ENCODE results near the gene CLEC12A.
A peak's percentile ranks its signal among the peaks of the same experiment; 100 is the strongest.

DNA sequence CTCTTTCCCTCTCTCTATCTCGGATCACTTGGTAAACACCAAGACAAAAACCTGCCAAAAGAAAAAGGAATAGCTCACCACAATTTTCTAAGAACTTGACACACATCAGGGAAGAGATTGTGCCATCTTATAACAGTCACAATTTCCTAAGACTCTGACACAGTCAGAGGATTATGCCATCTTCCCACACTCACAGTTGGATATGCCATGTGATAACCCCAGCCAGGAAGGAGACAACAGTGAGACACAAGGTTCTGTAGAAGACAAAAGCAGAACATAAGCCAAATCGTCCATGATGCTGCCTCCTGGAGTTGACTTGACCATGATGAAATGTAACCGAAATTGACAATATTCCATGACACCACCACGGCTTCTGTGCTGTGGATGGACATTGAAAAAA, 56.5 kb downstream of the CLEC12A start:
- TF ChIP-seq, protein P1, sequence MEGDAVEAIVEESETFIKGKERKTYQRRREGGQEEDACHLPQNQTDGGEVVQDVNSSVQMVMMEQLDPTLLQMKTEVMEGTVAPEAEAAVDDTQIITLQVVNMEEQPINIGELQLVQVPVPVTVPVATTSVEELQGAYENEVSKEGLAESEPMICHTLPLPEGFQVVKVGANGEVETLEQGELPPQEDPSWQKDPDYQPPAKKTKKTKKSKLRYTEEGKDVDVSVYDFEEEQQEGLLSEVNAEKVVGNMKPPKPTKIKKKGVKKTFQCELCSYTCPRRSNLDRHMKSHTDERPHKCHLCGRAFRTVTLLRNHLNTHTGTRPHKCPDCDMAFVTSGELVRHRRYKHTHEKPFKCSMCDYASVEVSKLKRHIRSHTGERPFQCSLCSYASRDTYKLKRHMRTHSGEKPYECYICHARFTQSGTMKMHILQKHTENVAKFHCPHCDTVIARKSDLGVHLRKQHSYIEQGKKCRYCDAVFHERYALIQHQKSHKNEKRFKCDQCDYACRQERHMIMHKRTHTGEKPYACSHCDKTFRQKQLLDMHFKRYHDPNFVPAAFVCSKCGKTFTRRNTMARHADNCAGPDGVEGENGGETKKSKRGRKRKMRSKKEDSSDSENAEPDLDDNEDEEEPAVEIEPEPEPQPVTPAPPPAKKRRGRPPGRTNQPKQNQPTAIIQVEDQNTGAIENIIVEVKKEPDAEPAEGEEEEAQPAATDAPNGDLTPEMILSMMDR (conservative IDR thresholded peaks at IDR 0.05; ENCODE audit: low read depth, low read length): no peak
- TF ChIP-seq RAD21 (IDR thresholded peaks at IDR 0.05; ENCODE audit: low read length): no peak
- no peak for TF ChIP-seq POLR2A (IDR thresholded peaks at IDR 0.05; ENCODE audit: low read depth, low read length)
- TF ChIP-seq, protein P2, sequence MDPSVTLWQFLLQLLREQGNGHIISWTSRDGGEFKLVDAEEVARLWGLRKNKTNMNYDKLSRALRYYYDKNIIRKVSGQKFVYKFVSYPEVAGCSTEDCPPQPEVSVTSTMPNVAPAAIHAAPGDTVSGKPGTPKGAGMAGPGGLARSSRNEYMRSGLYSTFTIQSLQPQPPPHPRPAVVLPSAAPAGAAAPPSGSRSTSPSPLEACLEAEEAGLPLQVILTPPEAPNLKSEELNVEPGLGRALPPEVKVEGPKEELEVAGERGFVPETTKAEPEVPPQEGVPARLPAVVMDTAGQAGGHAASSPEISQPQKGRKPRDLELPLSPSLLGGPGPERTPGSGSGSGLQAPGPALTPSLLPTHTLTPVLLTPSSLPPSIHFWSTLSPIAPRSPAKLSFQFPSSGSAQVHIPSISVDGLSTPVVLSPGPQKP (IDR thresholded peaks at IDR 0.05; ENCODE audit: borderline replicate concordance, low read depth, low read length): no peak
- TF ChIP-seq CEBPB (IDR thresholded peaks at IDR 0.05; ENCODE audit: low read depth, low read length): peak; percentile 73
- no peak for TF ChIP-seq RCOR1 (IDR thresholded peaks at IDR 0.05; ENCODE audit: insufficient replicate concordance, low read length)
- TF ChIP-seq MAZ (IDR thresholded peaks at IDR 0.05; ENCODE audit: borderline replicate concordance, low read depth, low read length): no peak
- TF ChIP-seq MAFK (IDR thresholded peaks at IDR 0.05; ENCODE audit: low read depth, low read length): no peak
- no peak for TF ChIP-seq MXI1 (IDR thresholded peaks at IDR 0.05; ENCODE audit: borderline replicate concordance, low read depth, low read length)
- TF ChIP-seq FOS (IDR thresholded peaks at IDR 0.05; ENCODE audit: low read depth, low read length): 0 out of 2 replicates have a peak, but pooled peaks have one; percentile 10
- TF ChIP-seq NFE2L2 (IDR thresholded peaks at IDR 0.05; ENCODE audit: low read depth, low read length): no peak

Data from IMR-90 (cell line).